ENCODE results near the gene DOK7.

DOK7 gene

DNA sequence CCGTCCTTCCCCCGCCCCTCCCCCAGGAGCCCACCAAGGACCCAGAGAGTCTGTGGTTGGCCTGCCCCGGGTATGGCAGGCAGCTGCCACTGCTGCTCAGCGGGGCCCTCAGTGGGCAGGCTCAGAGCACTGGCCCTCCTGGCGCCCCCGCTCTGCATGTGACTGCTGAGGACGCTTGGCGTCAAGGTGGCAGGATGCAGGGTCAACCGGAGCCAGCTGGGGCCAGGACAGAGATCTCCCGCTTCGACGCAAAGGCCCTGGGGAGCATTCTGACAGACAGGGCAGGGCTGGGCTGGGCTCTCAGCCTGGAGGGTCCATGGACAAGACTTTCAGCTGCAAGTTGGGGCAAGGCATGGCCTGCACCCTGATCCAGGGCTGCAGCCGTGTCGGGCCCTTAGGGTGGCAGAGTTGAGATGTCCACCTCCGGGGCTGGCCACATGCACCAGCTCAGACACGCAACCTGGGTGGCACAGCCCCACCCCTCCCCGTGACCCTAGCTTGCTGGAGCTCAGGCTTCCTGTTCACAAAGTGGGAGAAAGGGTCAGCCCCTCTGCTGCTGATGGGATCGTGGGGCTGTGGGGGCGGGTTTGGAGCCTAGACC is 38.8 kb downstream of the DOK7 start:
- no peaks in the 10 kb centered on the region for H3K27me3 ChIP-seq (ENCODE audit: insufficient read depth, poor library complexity, severe bottlenecking)
- H3K27ac ChIP-seq (ENCODE audit: poor library complexity, severe bottlenecking) = no peak overlapping the region
- no peak overlapping the region for H3K4me3 ChIP-seq (ENCODE audit: severe bottlenecking)
- H3K36me3 ChIP-seq (ENCODE audit: low read depth) = peaks cover 10% of the 10 kb centered on the region; the same call in 1 of the 2 replicates
- ATAC-seq (ENCODE audit: low read depth) (no peak), DNase-seq (ENCODE audit: low spot score) (no peak)
- H3K9me3 ChIP-seq (ENCODE audit: severe bottlenecking) = no peaks in the 10 kb centered on the region
- H3K4me1 ChIP-seq (ENCODE audit: insufficient read depth, poor library complexity, severe bottlenecking) = no peaks in the 10 kb centered on the region
- TF ChIP-seq, protein P1, sequence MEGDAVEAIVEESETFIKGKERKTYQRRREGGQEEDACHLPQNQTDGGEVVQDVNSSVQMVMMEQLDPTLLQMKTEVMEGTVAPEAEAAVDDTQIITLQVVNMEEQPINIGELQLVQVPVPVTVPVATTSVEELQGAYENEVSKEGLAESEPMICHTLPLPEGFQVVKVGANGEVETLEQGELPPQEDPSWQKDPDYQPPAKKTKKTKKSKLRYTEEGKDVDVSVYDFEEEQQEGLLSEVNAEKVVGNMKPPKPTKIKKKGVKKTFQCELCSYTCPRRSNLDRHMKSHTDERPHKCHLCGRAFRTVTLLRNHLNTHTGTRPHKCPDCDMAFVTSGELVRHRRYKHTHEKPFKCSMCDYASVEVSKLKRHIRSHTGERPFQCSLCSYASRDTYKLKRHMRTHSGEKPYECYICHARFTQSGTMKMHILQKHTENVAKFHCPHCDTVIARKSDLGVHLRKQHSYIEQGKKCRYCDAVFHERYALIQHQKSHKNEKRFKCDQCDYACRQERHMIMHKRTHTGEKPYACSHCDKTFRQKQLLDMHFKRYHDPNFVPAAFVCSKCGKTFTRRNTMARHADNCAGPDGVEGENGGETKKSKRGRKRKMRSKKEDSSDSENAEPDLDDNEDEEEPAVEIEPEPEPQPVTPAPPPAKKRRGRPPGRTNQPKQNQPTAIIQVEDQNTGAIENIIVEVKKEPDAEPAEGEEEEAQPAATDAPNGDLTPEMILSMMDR (IDR thresholded peaks at IDR 0.05; ENCODE audit: poor library complexity, severe bottlenecking) = no peak

DNA sequence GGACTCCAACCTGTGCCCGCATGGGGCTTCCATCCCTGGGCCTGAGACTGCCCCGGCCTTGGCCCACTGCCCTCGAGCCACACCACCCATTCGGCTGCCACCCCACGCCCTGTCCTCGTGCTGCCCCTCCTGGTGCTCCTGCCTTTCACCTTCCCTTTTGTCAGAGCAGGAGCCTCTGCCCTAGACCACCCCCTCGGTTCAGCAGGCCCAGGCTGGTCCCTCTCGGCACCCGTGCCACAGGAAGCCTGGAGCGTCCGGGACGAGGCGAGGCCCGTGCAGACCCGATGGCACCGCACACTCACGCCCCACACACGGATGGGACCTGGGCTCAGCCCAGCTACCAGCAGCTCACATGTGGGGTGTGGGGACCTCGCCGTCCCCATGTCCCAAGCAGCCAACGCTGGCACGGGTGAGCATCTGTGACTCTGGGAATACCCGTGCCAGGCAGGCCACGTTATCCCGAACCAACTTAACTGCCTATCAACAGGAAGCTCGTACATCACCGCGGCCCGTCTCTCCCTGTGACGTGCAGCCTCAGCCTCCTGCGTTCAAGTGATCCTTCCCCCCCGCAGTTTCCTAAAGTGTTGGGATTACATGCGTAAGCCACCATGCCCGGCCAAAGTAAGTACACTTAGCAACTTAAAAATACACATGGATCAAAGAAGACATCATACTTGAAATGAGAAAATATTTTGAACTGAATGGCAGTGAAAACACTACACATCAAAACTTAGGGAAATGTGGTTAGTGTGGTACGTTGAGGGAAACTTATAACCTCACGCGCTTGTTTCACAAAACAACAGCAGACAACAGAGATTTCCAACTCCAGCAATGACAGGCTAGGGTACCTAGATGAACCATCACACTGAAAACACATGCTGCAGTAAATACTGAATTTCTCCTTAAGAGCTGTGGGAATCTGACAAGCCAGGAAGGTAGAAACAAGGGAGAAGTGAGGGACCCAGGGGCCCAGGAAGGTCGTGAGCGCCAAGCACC is 40.1 kb downstream of the DOK7 start:
- no peak overlapping the region for H3K4me3 ChIP-seq (ENCODE audit: severe bottlenecking)
- no peaks in the 10 kb centered on the region for H3K27me3 ChIP-seq (ENCODE audit: insufficient read depth, poor library complexity, severe bottlenecking)
- H3K4me1 ChIP-seq (ENCODE audit: insufficient read depth, poor library complexity, severe bottlenecking) = no peaks in the 10 kb centered on the region
- peaks cover 19% of the 10 kb centered on the region for H3K36me3 ChIP-seq (ENCODE audit: low read depth)
- no peak for ATAC-seq (ENCODE audit: low read depth)
- no peak for DNase-seq (ENCODE audit: low spot score)
- no peaks in the 10 kb centered on the region for H3K9me3 ChIP-seq (ENCODE audit: severe bottlenecking)
- H3K27ac ChIP-seq (ENCODE audit: poor library complexity, severe bottlenecking) = no peak overlapping the region
- TF ChIP-seq, protein P1 (IDR thresholded peaks at IDR 0.05; ENCODE audit: poor library complexity, severe bottlenecking) = no peak

DNA sequence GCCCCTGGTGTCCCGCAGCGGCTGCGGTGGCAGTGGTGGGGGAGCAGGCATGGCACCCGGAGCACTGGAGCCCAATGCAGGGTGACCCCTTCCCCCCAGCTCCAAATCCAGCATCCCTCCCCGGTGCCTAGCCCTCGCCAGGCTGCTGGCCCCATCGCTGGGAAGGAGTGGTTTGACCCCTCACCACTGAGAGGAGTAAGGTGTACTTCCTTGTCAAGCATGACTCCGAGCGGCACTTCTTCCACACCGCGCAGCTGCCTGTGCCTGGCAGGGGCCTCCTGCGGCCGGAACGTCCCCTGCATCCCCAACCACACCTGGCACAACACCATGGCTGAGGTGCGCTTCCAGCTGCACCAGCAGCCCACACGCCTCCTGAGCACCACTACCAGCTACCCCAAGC is 42.1 kb downstream of the DOK7 start:
- Histone ChIP-seq H3K27ac (ENCODE audit: poor library complexity, severe bottlenecking) (no peak overlapping the region), H3K36me3 (ENCODE audit: low read depth) (peaks cover 25% of the 10 kb centered on the region), H3K4me1 (ENCODE audit: insufficient read depth, poor library complexity, severe bottlenecking) (no peaks in the 10 kb centered on the region), H3K4me3 (ENCODE audit: severe bottlenecking) (no peak overlapping the region), H3K27me3 (ENCODE audit: insufficient read depth, poor library complexity, severe bottlenecking) (no peaks in the 10 kb centered on the region), H3K9me3 (ENCODE audit: severe bottlenecking) (no peaks in the 10 kb centered on the region)
- TF ChIP-seq, protein P1 (IDR thresholded peaks at IDR 0.05; ENCODE audit: poor library complexity, severe bottlenecking) = no peak
- ATAC-seq (ENCODE audit: low read depth) (no peak), DNase-seq (ENCODE audit: low spot score) (no peak)

DNA sequence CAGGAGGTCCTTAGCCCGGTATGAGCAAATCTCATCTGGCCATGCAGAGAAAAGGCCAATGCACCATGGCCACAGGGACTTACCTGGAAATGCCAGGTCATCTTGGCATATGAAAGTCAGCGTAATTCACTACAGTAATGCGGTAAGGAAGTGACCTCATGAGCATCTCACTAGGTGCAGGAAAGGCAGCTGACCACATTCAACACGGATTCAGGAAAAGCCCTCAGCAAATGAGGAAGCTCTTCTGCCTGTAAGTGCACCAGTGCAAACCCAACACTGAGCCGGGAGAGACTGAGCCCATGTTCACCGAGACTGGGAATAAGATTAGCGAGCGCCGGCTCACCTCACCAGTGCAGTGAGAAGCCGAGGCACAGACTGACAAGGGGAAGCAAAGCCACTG is 45.4 kb downstream of the DOK7 start:
- Histone ChIP-seq H3K27ac (ENCODE audit: poor library complexity, severe bottlenecking) (no peak overlapping the region), H3K9me3 (ENCODE audit: severe bottlenecking) (no peaks in the 10 kb centered on the region), H3K27me3 (ENCODE audit: insufficient read depth, poor library complexity, severe bottlenecking) (no peaks in the 10 kb centered on the region), H3K4me3 (ENCODE audit: severe bottlenecking) (no peak overlapping the region), H3K36me3 (ENCODE audit: low read depth) (peaks cover 38% of the 10 kb centered on the region), H3K4me1 (ENCODE audit: insufficient read depth, poor library complexity, severe bottlenecking) (no peaks in the 10 kb centered on the region)
- TF ChIP-seq, protein P1 (IDR thresholded peaks at IDR 0.05; ENCODE audit: poor library complexity, severe bottlenecking) = no peak
- DNase-seq (ENCODE audit: low spot score) (no peak), ATAC-seq (ENCODE audit: low read depth) (no peak)

Data from RWPE2 (cell line).